Fibroblast of skin of back (primary cell): ENCODE data around the gene DERL3.

ENCODE experiments used
- DNase-seq: peaks from one replicate; pipeline ENCODE4 v3.0.0-alpha.2; 2013

DERL3 gene

GRCh38 chr22:23801886-23802377 is 36.9 kb downstream of the DERL3 start:
- no peak for DNase-seq

- DNase-seq, result no peak
Observed at GRCh38 chr22:23801238-23801821, 37.5 kb downstream of the DERL3 start.

GRCh38 chr22:23800297-23801237 is 38.2 kb downstream of the DERL3 start:
- no peak for DNase-seq

- peak; percentile 38 for DNase-seq
Observed at GRCh38 chr22:23796461-23796860, 42.3 kb downstream of the DERL3 start.

- DNase-seq, result no peak
Observed at GRCh38 chr22:23793326-23793725, 45.5 kb downstream of the DERL3 start.

GRCh38 chr22:23791738-23792645 is 46.8 kb downstream of the DERL3 start:
- DNase-seq, result no peak

GRCh38 chr22:23790819-23791737 is 47.7 kb downstream of the DERL3 start:
- DNase-seq, result no peak

- DNase-seq, result no peak
Observed at GRCh38 chr22:23789638-23790037, 49.2 kb downstream of the DERL3 start.

GRCh38 chr22:23789121-23789520 is 49.7 kb downstream of the DERL3 start:
- DNase-seq, result no peak

- DNase-seq, result no peak
Observed at GRCh38 chr22:23787910-23788309, 50.9 kb downstream of the DERL3 start.

- no peak for DNase-seq
Observed at GRCh38 chr22:23787600-23787896, 51.3 kb downstream of the DERL3 start.

- peak; percentile 97 for DNase-seq
Observed at GRCh38 chr22:23786752-23787599, 51.8 kb downstream of the DERL3 start, which contains the start of gene SMARCB1. SMARCB1 (plus strand) TSS chr22:23786966; CDS start chr22:23787170, 204 bp downstream.

- DNase-seq, result no peak
Observed at GRCh38 chr22:23786261-23786710, 52.5 kb downstream of the DERL3 start.
